ENCODE data around the gene ENTPD8. TPM values are rescaled to one million over a fixed set of nuclear protein-coding genes. Genes with fewer than 3 reads are reported as not detected.
"Not testable (repeated sequence)": the region's sequence is repeated elsewhere in the genome, so short reads cannot be mapped to it uniquely, and the experiment has no call there.

The ENTPD8 gene
- total RNA-seq, 1 donor from 2014 or later, result 0.07 TPM

GRCh38 chr9:137394866-137395665 lies 46.1 kb downstream of the ENTPD8 start:
- DNase-seq (ENCODE audit: low read depth, low spot score), result no peak

GRCh38 chr9:137393176-137394150 lies 47.7 kb downstream of the ENTPD8 start:
- DNase-seq (ENCODE audit: low read depth, low spot score), result no peak

GRCh38 chr9:137392232-137393007 lies 48.7 kb downstream of the ENTPD8 start:
- no peak for DNase-seq (ENCODE audit: low read depth, low spot score)

- no peak for DNase-seq (ENCODE audit: low read depth, low spot score)
Measured at GRCh38 chr9:137391411-137391754, 49.8 kb downstream of the ENTPD8 start.

GRCh38 chr9:137390553-137391410 lies 50.4 kb downstream of the ENTPD8 start:
- DNase-seq (ENCODE audit: low read depth, low spot score), result no peak

GRCh38 chr9:137389428-137389746 lies 51.8 kb downstream of the ENTPD8 start:
- DNase-seq (ENCODE audit: low read depth, low spot score), result no peak

GRCh38 chr9:137388589-137389427 lies 52.3 kb downstream of the ENTPD8 start:
- DNase-seq (ENCODE audit: low read depth, low spot score), result no peak

GRCh38 chr9:137387891-137388560 lies 53.1 kb downstream of the ENTPD8 start:
- no peak for DNase-seq (ENCODE audit: low read depth, low spot score)

GRCh38 chr9:137387114-137387890 lies 53.9 kb downstream of the ENTPD8 start:
- peak; percentile 33 for DNase-seq (ENCODE audit: low read depth, low spot score)

- DNase-seq (ENCODE audit: low read depth, low spot score), result not testable (repeated sequence)
Measured at GRCh38 chr9:137386507-137387113, 54.5 kb downstream of the ENTPD8 start.

GRCh38 chr9:137385061-137385655 lies 56.0 kb downstream of the ENTPD8 start:
- DNase-seq (ENCODE audit: low read depth, low spot score), result no peak

Other genes with a start within 250 kb of the ENTPD8 start
- 5.1 and 6.4 TPM in 2 replicates for gene TPRN, start 240.6 kb downstream of the ENTPD8 start, total RNA-seq
- gene TMEM203, start 235.7 kb downstream of the ENTPD8 start, total RNA-seq, result 26.1 and 34.2 TPM in 2 replicates
- 3.5 and 4.2 TPM in 2 replicates for gene NDOR1, start 235.7 kb downstream of the ENTPD8 start, total RNA-seq
- gene RNF208, start 219.1 kb downstream of the ENTPD8 start, total RNA-seq, result 0.07 and 0.33 TPM in 2 replicates
- gene CYSRT1, start 216.2 kb downstream of the ENTPD8 start, total RNA-seq, result 0.11 and 0.46 TPM in 2 replicates
- 0.07 TPM in 2 replicates for gene RNF224, start 213.9 kb downstream of the ENTPD8 start, total RNA-seq
- gene SLC34A3, start 210.5 kb downstream of the ENTPD8 start, total RNA-seq, result not detected in 2 replicates
- gene TUBB4B, start 200.1 kb downstream of the ENTPD8 start, total RNA-seq, result 279 and 476 TPM in 2 replicates
- gene STPG3, start 190.1 kb downstream of the ENTPD8 start, total RNA-seq, result not detected in 2 replicates
- 78.1 and 78.6 TPM in 2 replicates for gene NELFB, start 186.0 kb downstream of the ENTPD8 start, total RNA-seq
- gene TOR4A, start 163.6 kb downstream of the ENTPD8 start, total RNA-seq, result 28.9 and 35.3 TPM in 2 replicates
- gene NRARP, start 139.1 kb downstream of the ENTPD8 start, total RNA-seq, result 14.0 and 16.0 TPM in 2 replicates
- gene EXD3, start 18.2 kb downstream of the ENTPD8 start, total RNA-seq, result 14.2 and 24.3 TPM in 2 replicates
- 0.11 and 0.66 TPM in 2 replicates for gene NOXA1, start 18.0 kb downstream of the ENTPD8 start, total RNA-seq
- gene NSMF, start 18.0 kb upstream of the ENTPD8 start, total RNA-seq, result 20.6 and 23.9 TPM in 2 replicates
- 0.20 and 0.53 TPM in 2 replicates for gene PNPLA7, start 109.0 kb upstream of the ENTPD8 start, total RNA-seq
- 39.9 and 50.6 TPM in 2 replicates for gene MRPL41, start 110.5 kb upstream of the ENTPD8 start, total RNA-seq
- 23.1 and 28.0 TPM in 2 replicates for gene DPH7, start 137.6 kb upstream of the ENTPD8 start, total RNA-seq
- gene ZMYND19, start 149.2 kb upstream of the ENTPD8 start, total RNA-seq, result 26.1 and 28.5 TPM in 2 replicates
- gene ARRDC1, start 164.3 kb upstream of the ENTPD8 start, total RNA-seq, result 19.4 and 22.1 TPM in 2 replicates
- 68.3 and 70.8 TPM in 2 replicates for gene EHMT1, start 177.6 kb upstream of the ENTPD8 start, total RNA-seq

Data from pulmonary artery endothelial cell (primary cell).